Stimulated activated CD4-positive, alpha-beta T cell treated with anti-CD3 and anti-CD28 coated beads, TNF-alpha, amount 100 ng/mL, for 1 hour (primary cell): Measurements from ENCODE around the gene OCA2.
"Not testable (repeated sequence)": the region's sequence is repeated elsewhere in the genome, so short reads cannot be mapped to it uniquely, and the experiment has no call there.

Source experiments
- DNase-seq, 3 donors: peaks; one replicate each; pipeline ENCODE4 v3.0.0-alpha.2; 2020; ENCODE audit warnings: low read depth in 3 of 3, low spot score in 1 of 3

OCA2 gene

DNA sequence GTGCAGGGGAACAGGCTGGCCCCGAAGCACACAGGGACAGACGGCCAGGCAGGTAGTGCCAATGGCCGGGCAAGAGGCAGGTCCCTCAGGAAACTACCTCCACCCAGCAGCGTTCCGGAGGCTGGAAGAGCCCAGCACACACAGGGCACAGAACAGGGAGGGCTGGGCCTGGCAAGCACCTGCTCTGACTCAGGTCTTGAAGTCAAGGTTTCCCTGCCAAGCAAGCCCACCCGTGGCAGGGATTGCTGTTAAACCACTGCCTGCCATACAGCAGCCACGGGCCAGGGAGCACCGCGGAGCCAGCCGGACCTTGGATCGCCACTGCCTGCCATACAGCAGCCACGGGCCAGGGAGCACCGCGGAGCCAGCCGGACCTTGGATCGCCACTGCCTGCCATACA, 22.5 kb upstream of the OCA2 start:
- not testable (repeated sequence) for DNase-seq

DNA sequence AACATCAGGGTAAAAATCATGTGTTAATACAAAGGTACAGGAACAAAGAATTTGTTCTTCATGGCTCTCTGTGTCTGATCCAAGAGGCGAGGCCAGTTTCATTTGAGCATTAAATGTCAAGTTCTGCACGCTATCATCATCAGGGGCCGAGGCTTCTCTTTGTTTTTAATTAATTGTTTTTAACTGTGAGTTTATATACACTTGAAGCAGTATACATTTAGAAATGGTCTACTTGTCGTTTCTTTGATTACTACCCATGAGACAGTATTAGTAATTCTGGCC, 21.2 kb upstream of the OCA2 start:
- DNase-seq = no peak

- no peak for DNase-seq
Observed at GRCh38 chr15:28118531-28118930, 19.4 kb upstream of the OCA2 start.

DNA sequence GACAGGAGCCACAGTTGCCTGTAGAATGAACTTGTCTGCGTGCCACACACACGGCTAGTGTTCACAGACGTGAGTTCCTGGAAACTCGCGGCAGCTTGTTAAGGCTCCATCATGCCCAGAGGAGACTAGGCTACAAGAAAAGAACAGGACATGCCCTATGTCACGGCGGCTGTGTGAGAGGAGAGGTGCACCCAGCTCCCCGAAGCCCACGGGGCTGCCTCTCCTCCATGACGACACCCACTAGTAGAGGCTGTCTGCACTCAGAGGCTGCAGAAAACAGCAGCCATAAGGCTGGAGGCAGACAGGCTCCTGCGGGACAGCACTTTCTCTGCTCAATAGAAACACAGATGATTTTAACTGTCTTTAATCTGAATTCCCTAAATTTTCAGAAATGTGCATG, 19.0 kb upstream of the OCA2 start:
- DNase-seq = no peak

- no peak for DNase-seq
Observed at GRCh38 chr15:28117432-28117990, 18.4 kb upstream of the OCA2 start.

DNA sequence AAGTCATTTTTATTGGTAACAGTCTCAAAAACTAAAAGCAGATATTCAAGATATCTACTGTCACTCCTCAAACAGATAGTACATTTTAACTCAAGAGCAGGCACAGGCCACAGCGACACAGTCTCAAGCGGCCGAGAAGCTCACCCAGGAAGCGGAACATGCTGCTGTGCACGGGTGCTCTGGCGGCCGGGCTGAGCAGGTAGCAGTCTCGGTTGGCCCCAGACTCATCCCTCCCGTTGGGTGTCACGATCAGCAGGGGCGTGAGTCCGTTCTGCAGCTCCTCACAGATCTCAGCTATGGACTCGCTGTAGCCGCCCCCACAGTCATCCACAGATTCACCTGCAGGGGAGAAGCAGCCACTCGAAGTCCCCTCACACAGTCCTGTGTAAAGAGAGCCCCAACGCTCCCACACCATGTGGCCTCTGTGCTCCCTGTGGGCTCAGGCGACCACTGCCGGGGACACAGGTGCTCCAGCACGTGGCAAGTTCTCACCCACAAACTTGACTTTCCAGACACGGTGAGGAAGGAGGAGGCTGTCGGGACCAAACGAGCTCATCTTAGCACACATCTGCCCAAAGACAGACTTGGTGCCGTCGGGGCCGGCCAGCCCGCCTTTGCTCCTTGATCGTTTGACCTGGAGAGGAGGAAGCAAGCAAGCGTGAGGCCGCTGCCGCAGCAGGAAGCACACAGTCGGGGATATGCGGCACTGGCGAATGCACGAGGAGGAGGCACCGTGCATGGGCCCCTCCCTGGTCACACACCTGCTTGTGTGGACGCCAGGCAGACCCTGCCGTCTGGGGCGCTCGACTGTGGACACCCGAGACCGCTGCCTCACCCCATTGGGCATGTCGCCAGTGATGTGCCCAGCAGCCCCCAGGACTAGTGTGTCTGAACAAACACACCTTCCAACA, 17.7 kb upstream of the OCA2 start:
- DNase-seq = no peak

DNA sequence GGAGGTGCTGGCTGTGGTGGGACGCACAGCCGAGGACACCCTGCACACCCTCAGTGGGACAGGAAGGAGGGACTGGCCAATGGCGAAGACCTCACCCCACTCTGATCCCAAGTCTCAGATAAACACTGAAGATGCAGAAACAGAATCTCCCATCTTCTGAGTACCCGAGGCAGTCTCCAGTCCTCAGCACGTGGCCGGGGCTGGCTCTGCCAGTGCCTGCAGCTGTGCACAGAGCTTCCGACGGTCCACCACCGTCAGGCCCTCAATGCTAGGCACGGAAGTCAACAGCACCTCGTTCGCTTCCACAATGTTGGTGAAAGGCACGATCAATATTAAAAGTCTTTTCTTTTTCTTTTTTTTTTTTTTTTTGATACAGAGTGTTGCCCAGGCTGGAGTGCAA, 16.8 kb upstream of the OCA2 start:
- DNase-seq = no peak

DNA sequence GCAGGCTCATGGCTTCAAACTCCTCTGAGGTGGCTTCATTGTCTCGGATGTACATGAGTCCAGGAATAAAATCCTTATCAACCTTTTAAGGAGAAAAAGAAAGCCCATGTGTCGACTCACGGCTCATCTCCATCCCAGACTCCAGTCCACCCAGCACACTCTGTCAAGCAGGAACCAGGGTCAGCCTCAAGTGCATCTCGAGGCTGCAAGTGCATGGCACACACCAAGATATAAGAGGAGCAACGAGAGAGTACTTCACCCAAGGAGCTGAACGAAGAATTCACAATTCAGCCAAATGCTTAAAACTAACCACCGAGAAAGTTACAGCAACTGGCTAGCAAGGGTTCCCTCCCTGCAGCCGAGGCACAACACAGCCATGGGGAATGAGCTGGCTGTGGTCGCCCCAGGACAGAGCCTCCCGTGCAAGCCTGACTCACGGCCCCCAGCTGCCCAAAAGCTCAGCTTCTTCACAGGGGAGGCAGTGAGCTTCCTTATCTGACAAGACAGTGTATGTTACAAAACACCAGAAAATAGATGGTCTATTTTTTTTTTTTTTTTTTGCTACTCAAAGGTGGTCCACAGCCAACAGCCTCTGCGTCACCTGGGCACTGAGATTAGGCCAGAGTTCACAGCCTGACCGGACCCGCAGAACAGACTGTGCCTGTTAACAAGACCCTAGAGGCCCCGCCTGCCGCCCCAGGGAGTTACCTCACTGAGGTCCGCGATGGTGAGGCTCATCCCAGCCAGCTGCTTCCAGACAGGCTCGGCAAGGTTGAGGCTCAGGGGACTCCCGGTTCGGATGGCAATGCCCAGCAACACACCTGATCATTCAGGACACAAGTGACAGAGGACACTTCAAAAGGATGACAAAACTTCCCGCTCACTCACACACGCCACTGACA, 15.9 kb upstream of the OCA2 start:
- DNase-seq = no peak

DNA sequence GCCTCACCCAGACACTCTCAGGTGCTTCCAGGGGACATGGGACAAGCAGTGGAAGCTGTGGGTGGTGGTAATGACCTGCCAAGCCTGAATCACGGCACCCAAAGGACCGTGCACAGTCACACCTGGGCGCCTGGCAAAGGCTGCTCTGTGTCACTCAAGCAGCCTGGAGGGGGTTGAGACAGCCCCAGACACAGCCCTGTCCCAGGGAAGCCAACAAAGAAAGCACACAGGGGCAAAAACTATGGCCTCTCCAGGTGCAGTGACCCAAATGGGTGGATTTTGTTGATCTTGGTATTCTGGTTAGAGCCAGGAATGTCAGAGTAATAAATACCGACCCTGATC, 15.0 kb upstream of the OCA2 start:
- no peak for DNase-seq

GRCh38 chr15:28113394-28114113, 14.4 kb upstream of the OCA2 start:
- DNase-seq = no peak

DNA sequence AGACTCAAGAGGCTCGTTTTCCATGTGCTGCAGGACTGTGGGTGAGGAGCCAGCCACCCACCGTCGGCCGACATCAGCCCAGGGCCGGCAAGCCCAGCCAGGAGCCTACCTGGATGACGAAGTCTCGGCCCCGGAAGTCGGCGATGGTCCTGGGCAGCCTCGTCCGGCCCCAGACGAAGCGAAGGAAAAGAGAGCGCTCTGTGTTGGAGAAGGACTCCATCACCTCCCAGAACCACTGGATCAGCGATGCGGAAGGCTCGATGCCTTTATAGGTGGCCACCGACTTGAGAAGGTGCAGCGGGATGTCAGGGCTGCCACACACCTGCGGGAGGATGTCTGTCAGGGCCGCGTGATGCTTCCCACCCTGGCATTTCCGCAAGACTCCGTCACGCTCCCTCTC, 13.8 kb upstream of the OCA2 start:
- DNase-seq = no peak

GRCh38 chr15:28112101-28112760, 13.1 kb upstream of the OCA2 start:
- no peak for DNase-seq

GRCh38 chr15:28111543-28111942, 12.4 kb upstream of the OCA2 start:
- no peak for DNase-seq

DNA sequence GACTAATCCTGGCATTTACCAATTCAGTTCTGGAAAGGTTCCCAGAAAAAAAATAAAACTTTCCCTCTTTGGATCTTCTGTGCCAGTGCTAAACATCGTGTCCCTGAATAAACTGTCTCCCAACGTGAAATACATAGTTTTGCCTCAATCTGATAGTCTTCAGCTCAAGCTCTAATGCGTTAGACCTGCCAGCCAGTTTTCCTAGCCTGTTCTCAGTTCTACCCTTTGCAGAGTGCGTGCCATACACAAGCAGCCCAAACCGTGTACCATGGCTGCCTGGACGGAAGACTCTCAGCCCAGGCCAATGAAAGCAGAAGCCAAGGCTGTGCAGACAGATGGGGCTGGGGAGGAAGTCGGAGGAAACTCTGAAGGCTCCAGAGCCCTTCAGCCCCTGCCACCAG, 11.4 kb upstream of the OCA2 start:
- no peak for DNase-seq

GRCh38 chr15:28109626-28110455, 10.7 kb upstream of the OCA2 start:
- DNase-seq = no peak

- DNase-seq = no peak
Observed at GRCh38 chr15:28107904-28108275, 8.8 kb upstream of the OCA2 start.

- no peak for DNase-seq
Observed at GRCh38 chr15:28107111-28107903, 8.2 kb upstream of the OCA2 start.

- DNase-seq = no peak
Observed at GRCh38 chr15:28106294-28107110, 7.4 kb upstream of the OCA2 start.

- no peak for DNase-seq
Observed at GRCh38 chr15:28105793-28106192, 6.7 kb upstream of the OCA2 start.
